Large intestine (tissue), 3 donors: ENCODE data around the gene CHTF8. TPM values are rescaled to one million over a fixed set of nuclear protein-coding genes. Genes with fewer than 3 reads are reported as not detected.
"Not testable (repeated sequence)": the region's sequence is repeated elsewhere in the genome, so short reads cannot be mapped to it uniquely, and the experiment has no call there.

Experiments
- DNase-seq, 2 donors: peaks; one replicate each; pipeline versions ENCODE4 v3.0.0 to v3.0.0-alpha.2; 2013
- H3K27ac ChIP-seq: one replicate; pipeline ENCODE4 v1.5.1; 2013; ENCODE audit warnings: low read length
- H3K27me3 ChIP-seq: 2 replicates; pipeline ENCODE4 v1.6.1; 2013; ENCODE audit warnings: low read length; ENCODE audit not compliant: control insufficient read depth, insufficient read depth
- H3K36me3 ChIP-seq: 2 replicates; pipeline ENCODE4 v1.6.1; 2013; ENCODE audit warnings: low read length; ENCODE audit not compliant: control insufficient read depth, insufficient read depth
- H3K4me1 ChIP-seq: one replicate; pipeline ENCODE4 v1.6.1; 2013; ENCODE audit warnings: low read length; ENCODE audit not compliant: control insufficient read depth, insufficient read depth
- H3K4me3 ChIP-seq: one replicate; pipeline ENCODE4 v1.5.1; 2013; ENCODE audit warnings: low read length
- H3K9me3 ChIP-seq: one replicate; pipeline ENCODE4 v1.6.1; 2013; ENCODE audit warnings: mild to moderate bottlenecking, low read depth, low read length, moderate library complexity; ENCODE audit not compliant: control insufficient read depth
- whole genome bisulfite sequencing: methylation state at CpG from one replicate; pipeline ENCODE4 v1.1.5; 2013; ENCODE audit warnings: low lambda C conversion rate; ENCODE audit not compliant: insufficient coverage; 5-methylcytosine and 5-hydroxymethylcytosine counted together
- polyA plus RNA-seq: library from polyadenylated mRNA; unstranded; fragments of 120-200 nt; gene quantifications from one replicate; pipeline ENCODE4 v1.2.1, GENCODE V29; 2013

Gene CHTF8
- polyA plus RNA-seq, 1 donor, result 93.8 TPM

- H3K27ac ChIP-seq, H3K4me3 ChIP-seq, H3K9me3 ChIP-seq, DNase-seq, H3K4me1 ChIP-seq, H3K27me3 ChIP-seq: not testable (repeated sequence)
- 100% methylated on average over 2 of the region's 14 CpGs for WGBS
- peaks cover 16% of the 10 kb centered on the region for H3K36me3 ChIP-seq
Observed at GRCh38 chr16:69124961-69125360, 7.4 kb downstream of the CHTF8 start.

GRCh38 chr16:69124406-69124805 is 8.0 kb downstream of the CHTF8 start:
- H3K27ac ChIP-seq, H3K9me3 ChIP-seq, H3K4me3 ChIP-seq, H3K4me1 ChIP-seq, DNase-seq, H3K27me3 ChIP-seq: not testable (repeated sequence)
- H3K36me3 ChIP-seq, result peaks cover 22% of the 10 kb centered on the region
- WGBS, result no CpG with 5 or more reads among the region's 8 CpGs

GRCh38 chr16:69123910-69124309 is 8.5 kb downstream of the CHTF8 start:
- no CpG with 5 or more reads among the region's 3 CpGs for WGBS
- Histone ChIP-seq H3K9me3 (no peaks in the 10 kb centered on the region), H3K4me3 (no peak overlapping the region), H3K27ac (no peak overlapping the region), H3K36me3 (peaks cover 27% of the 10 kb centered on the region), H3K27me3 (no peaks in the 10 kb centered on the region), H3K4me1 (no peaks in the 10 kb centered on the region)
- DNase-seq, result peak; percentile 46 to 56

GRCh38 chr16:69120096-69120664 is 12.2 kb downstream of the CHTF8 start:
- Histone ChIP-seq H3K4me3 (no peak overlapping the region), H3K9me3 (no peaks in the 10 kb centered on the region), H3K4me1 (no peaks in the 10 kb centered on the region), H3K27ac (no peak overlapping the region), H3K27me3 (no peaks in the 10 kb centered on the region), H3K36me3 (peaks cover 50% of the 10 kb centered on the region)
- no CpG with 5 or more reads among the region's 19 CpGs for WGBS
- no peak for DNase-seq

- H3K36me3 ChIP-seq, result peaks cover 57% of the 10 kb centered on the region
- H3K27me3 ChIP-seq, result no peaks in the 10 kb centered on the region
- no peak overlapping the region for H3K4me3 ChIP-seq
- no peak overlapping the region for H3K27ac ChIP-seq
- no peak for DNase-seq
- no peaks in the 10 kb centered on the region for H3K9me3 ChIP-seq
- WGBS, result no CpG with 5 or more reads among the region's 2 CpGs
- no peaks in the 10 kb centered on the region for H3K4me1 ChIP-seq
Observed at GRCh38 chr16:69119536-69119935, 12.9 kb downstream of the CHTF8 start.

- DNase-seq, result no peak
- no peak overlapping the region for H3K4me3 ChIP-seq
- WGBS, result no CpG with 5 or more reads among the region's 2 CpGs
- H3K27me3 ChIP-seq, result no peaks in the 10 kb centered on the region
- no peak overlapping the region for H3K27ac ChIP-seq
- H3K9me3 ChIP-seq, result no peaks in the 10 kb centered on the region
- no peaks in the 10 kb centered on the region for H3K4me1 ChIP-seq
- peaks cover 62% of the 10 kb centered on the region for H3K36me3 ChIP-seq
Observed at GRCh38 chr16:69118994-69119393, 13.4 kb downstream of the CHTF8 start.

- no peak for DNase-seq
- no peak overlapping the region for H3K4me3 ChIP-seq
- peaks cover 64% of the 10 kb centered on the region for H3K36me3 ChIP-seq
- H3K27me3 ChIP-seq, result no peaks in the 10 kb centered on the region
- no CpG with 5 or more reads among the region's 2 CpGs for WGBS
- H3K27ac ChIP-seq, result no peak overlapping the region
- H3K4me1 ChIP-seq, result no peaks in the 10 kb centered on the region
- H3K9me3 ChIP-seq, result no peaks in the 10 kb centered on the region
Observed at GRCh38 chr16:69118468-69118867, 13.9 kb downstream of the CHTF8 start.

GRCh38 chr16:69116906-69117305 is 15.5 kb downstream of the CHTF8 start:
- H3K36me3 ChIP-seq, result peaks cover 64% of the 10 kb centered on the region
- H3K27me3 ChIP-seq, result no peaks in the 10 kb centered on the region
- no peak overlapping the region for H3K4me3 ChIP-seq
- no peaks in the 10 kb centered on the region for H3K4me1 ChIP-seq
- WGBS, result 100% methylated on average over 1 of the region's 6 CpGs
- DNase-seq, result no peak
- H3K9me3 ChIP-seq, result no peaks in the 10 kb centered on the region
- no peak overlapping the region for H3K27ac ChIP-seq

GRCh38 chr16:69116256-69116875 is 16.0 kb downstream of the CHTF8 start:
- DNase-seq, result no peak

GRCh38 chr16:69115837-69116236 is 16.6 kb downstream of the CHTF8 start:
- H3K4me1 ChIP-seq, result no peaks in the 10 kb centered on the region
- no peak overlapping the region for H3K27ac ChIP-seq
- no peaks in the 10 kb centered on the region for H3K27me3 ChIP-seq
- H3K9me3 ChIP-seq, result no peaks in the 10 kb centered on the region
- no peak overlapping the region for H3K4me3 ChIP-seq
- H3K36me3 ChIP-seq, result peaks cover 61% of the 10 kb centered on the region
- no CpG with 5 or more reads among the region's 1 CpG for WGBS
- no peak for DNase-seq

More at GRCh38 chr16:69116256-69116875, 16.0 kb downstream of the CHTF8 start:
- Histone ChIP-seq H3K4me1 (no peaks in the 10 kb centered on the region), H3K27me3 (no peaks in the 10 kb centered on the region), H3K4me3 (no peak overlapping the region), H3K36me3 (peaks cover 64% of the 10 kb centered on the region), H3K9me3 (no peaks in the 10 kb centered on the region), H3K27ac (no peak overlapping the region)
- no CpG with 5 or more reads among the region's 7 CpGs for WGBS

- Histone ChIP-seq H3K27me3 (no peaks in the 10 kb centered on the region), H3K4me1 (no peaks in the 10 kb centered on the region), H3K9me3 (no peaks in the 10 kb centered on the region), H3K27ac (no peak overlapping the region), H3K36me3 (peaks cover 56% of the 10 kb centered on the region), H3K4me3 (no peak overlapping the region)
- no peak for DNase-seq
- WGBS, result no CpG with 5 or more reads among the region's 5 CpGs
Observed at GRCh38 chr16:69115361-69115760, 17.0 kb downstream of the CHTF8 start.
